Parathyroid adenoma (tissue), 2 donors: ENCODE data around the gene DISC1.
"Not testable (repeated sequence)": the region's sequence is repeated elsewhere in the genome, so short reads cannot be mapped to it uniquely, and the experiment has no call there.

Experiments
- H2AFZ ChIP-seq: fragments of 300-600 bp; sonication (generic); one replicate; pipeline ENCODE4 v1.7.0; 2017; ENCODE audit warnings: antibody characterized with exemption, mild to moderate bottlenecking
- H3K27ac ChIP-seq: fragments of 300-600 bp; sonication (generic); one replicate; pipeline ENCODE4 v1.7.0; 2017
- H3K27me3 ChIP-seq: fragments of 300-600 bp; sonication (generic); one replicate; pipeline ENCODE4 v1.7.0; 2017; ENCODE audit warnings: low read length; ENCODE audit not compliant: control insufficient read depth, insufficient read depth
- H3K36me3 ChIP-seq: fragments of 300-600 bp; sonication (generic); one replicate; pipeline ENCODE4 v1.7.0; 2017; ENCODE audit warnings: low read length; ENCODE audit not compliant: control insufficient read depth, insufficient read depth
- H3K4me1 ChIP-seq: fragments of 300-600 bp; sonication (generic); one replicate; pipeline ENCODE4 v1.7.0; 2017; ENCODE audit warnings: control low read depth
- H3K4me2 ChIP-seq: fragments of 300-600 bp; sonication (generic); one replicate; pipeline ENCODE4 v1.7.0; 2017; ENCODE audit warnings: low read length
- H3K4me3 ChIP-seq: fragments of 300-600 bp; sonication (generic); one replicate; pipeline ENCODE4 v1.7.0; 2017; ENCODE audit warnings: low read depth, low read length
- H3K79me2 ChIP-seq: fragments of 300-600 bp; sonication (generic); one replicate; pipeline ENCODE4 v1.7.0; 2017; ENCODE audit warnings: control low read depth
- H3K9ac ChIP-seq: fragments of 300-600 bp; sonication (generic); one replicate; pipeline ENCODE4 v1.7.0; 2017; ENCODE audit warnings: mild to moderate bottlenecking
- H3K9me3 ChIP-seq: fragments of 300-600 bp; sonication (generic); one replicate; pipeline ENCODE4 v1.7.0; 2017; ENCODE audit warnings: low read length; ENCODE audit not compliant: control insufficient read depth
- CTCF ChIP-seq: fragments of 300-600 bp; sonication (generic); IDR thresholded peaks from one replicate; pipeline ENCODE4 v1.7.0; 2017; ENCODE audit warnings: antibody characterized with exemption, mild to moderate bottlenecking
- donor health status: primary hyperparathyroidism.

Gene DISC1

GRCh38 chr1:231781892-231782291 is 155.3 kb downstream of the DISC1 start:
- no peak overlapping the region for H2AFZ ChIP-seq
- peaks cover 9% of the 10 kb centered on the region for H3K4me1 ChIP-seq
- no peak overlapping the region for H3K27ac ChIP-seq
- no peaks in the 10 kb centered on the region for H3K27me3 ChIP-seq
- no peak overlapping the region for H3K4me2 ChIP-seq
- H3K36me3 ChIP-seq, result no peaks in the 10 kb centered on the region
- no peaks in the 10 kb centered on the region for H3K9me3 ChIP-seq
- no peak overlapping the region for H3K9ac ChIP-seq
- no peak overlapping the region for H3K4me3 ChIP-seq
- no peaks in the 10 kb centered on the region for H3K79me2 ChIP-seq
- no peak for TF ChIP-seq CTCF

- not testable (repeated sequence) for H2AFZ ChIP-seq, H3K27ac ChIP-seq, H3K4me2 ChIP-seq, H3K9ac ChIP-seq, H3K27me3 ChIP-seq, H3K4me1 ChIP-seq, H3K79me2 ChIP-seq, H3K4me3 ChIP-seq, H3K36me3 ChIP-seq, H3K9me3 ChIP-seq
Measured at GRCh38 chr1:231785073-231785472, 158.5 kb downstream of the DISC1 start.

GRCh38 chr1:231786126-231786525 is 159.5 kb downstream of the DISC1 start:
- no peaks in the 10 kb centered on the region for H3K79me2 ChIP-seq
- H3K9ac ChIP-seq, result no peak overlapping the region
- H2AFZ ChIP-seq, result no peak overlapping the region
- H3K9me3 ChIP-seq, result no peaks in the 10 kb centered on the region
- no peak for TF ChIP-seq CTCF
- no peaks in the 10 kb centered on the region for H3K4me1 ChIP-seq
- no peaks in the 10 kb centered on the region for H3K36me3 ChIP-seq
- H3K27me3 ChIP-seq, result no peaks in the 10 kb centered on the region
- no peak overlapping the region for H3K4me3 ChIP-seq
- no peak overlapping the region for H3K27ac ChIP-seq
- no peak overlapping the region for H3K4me2 ChIP-seq

GRCh38 chr1:231792634-231793033 is 166.0 kb downstream of the DISC1 start:
- TF ChIP-seq CTCF, result no peak
- no peak overlapping the region for H3K9ac ChIP-seq
- H3K4me1 ChIP-seq, result peaks cover 11% of the 10 kb centered on the region
- no peak overlapping the region for H2AFZ ChIP-seq
- H3K4me3 ChIP-seq, result no peak overlapping the region
- no peaks in the 10 kb centered on the region for H3K79me2 ChIP-seq
- no peak overlapping the region for H3K4me2 ChIP-seq
- H3K27me3 ChIP-seq, result no peaks in the 10 kb centered on the region
- H3K9me3 ChIP-seq, result no peaks in the 10 kb centered on the region
- H3K36me3 ChIP-seq, result no peaks in the 10 kb centered on the region
- no peak overlapping the region for H3K27ac ChIP-seq

- no peak overlapping the region for H3K9ac ChIP-seq
- no peaks in the 10 kb centered on the region for H3K27me3 ChIP-seq
- H3K27ac ChIP-seq, result no peak overlapping the region
- H2AFZ ChIP-seq, result no peak overlapping the region
- TF ChIP-seq CTCF, result no peak
- H3K36me3 ChIP-seq, result no peaks in the 10 kb centered on the region
- H3K4me3 ChIP-seq, result no peak overlapping the region
- no peak overlapping the region for H3K4me2 ChIP-seq
- peaks cover 11% of the 10 kb centered on the region for H3K4me1 ChIP-seq
- H3K79me2 ChIP-seq, result no peaks in the 10 kb centered on the region
- H3K9me3 ChIP-seq, result no peaks in the 10 kb centered on the region
Measured at GRCh38 chr1:231793893-231794292, 167.3 kb downstream of the DISC1 start.
